GM23248 (cell line): ENCODE data around the gene AMBRA1.

Experiments
- EZH2 ChIP-seq: fragments of 200-600 bp; sonication (generic); IDR thresholded peaks from 2 replicates; pipeline ENCODE4 v1.6.1; 2018; ENCODE audit warnings: antibody characterized with exemption, mild to moderate bottlenecking; ENCODE audit not compliant: insufficient read depth, poor library complexity, severe bottlenecking
- EZH2phosphoT487 ChIP-seq: fragments of 200-600 bp; sonication (generic); IDR thresholded peaks from 2 replicates; pipeline ENCODE4 v1.6.1; 2018; ENCODE audit warnings: antibody characterized with exemption, moderate library complexity, mild to moderate bottlenecking, low read depth; ENCODE audit not compliant: insufficient read depth

- TF ChIP-seq EZH2phosphoT487, result no peak
- no peak for TF ChIP-seq EZH2
Measured at GRCh38 chr11:46374815-46375214, 219.0 kb downstream of the AMBRA1 start.
